ENCODE results near the gene SPATA4.
A peak's percentile ranks its signal among the peaks of the same experiment; 100 is the strongest.

The SPATA4 gene

GRCh38 chr4:176193126-176193525 lies 2.3 kb downstream of the SPATA4 start:
- in situ Hi-C loops (cut with MboI; ENCODE audit: low pct_unique_long_range_greater_than_20kb, low sequenced_read_pairs): no loop called here

GRCh38 chr4:176191974-176192373 lies 3.4 kb downstream of the SPATA4 start:
- no peak for DNase-seq
- in situ Hi-C loops (cut with MboI; ENCODE audit: low pct_unique_long_range_greater_than_20kb, low sequenced_read_pairs): no loop called here

More at GRCh38 chr4:176193126-176193525, 2.3 kb downstream of the SPATA4 start:
- no peak for DNase-seq

- DNase-seq: no peak
- in situ Hi-C loops (cut with MboI; ENCODE audit: low pct_unique_long_range_greater_than_20kb, low sequenced_read_pairs): no loop called here
Measured at GRCh38 chr4:176189891-176190795, 5.2 kb downstream of the SPATA4 start.

- in situ Hi-C loops (cut with MboI; ENCODE audit: low pct_unique_long_range_greater_than_20kb, low sequenced_read_pairs): no loop called here
- DNase-seq: no peak
Measured at GRCh38 chr4:176188654-176189053, 6.7 kb downstream of the SPATA4 start.

GRCh38 chr4:176187624-176188023 lies 7.8 kb downstream of the SPATA4 start:
- in situ Hi-C loops (cut with MboI; ENCODE audit: low pct_unique_long_range_greater_than_20kb, low sequenced_read_pairs): no loop called here
- DNase-seq: no peak

- no peak for DNase-seq
- in situ Hi-C loops (cut with MboI; ENCODE audit: low pct_unique_long_range_greater_than_20kb, low sequenced_read_pairs): no loop called here
Measured at GRCh38 chr4:176186671-176187395, 8.6 kb downstream of the SPATA4 start.

GRCh38 chr4:176186067-176186466 lies 9.3 kb downstream of the SPATA4 start:
- DNase-seq: no peak
- in situ Hi-C loops (cut with MboI; ENCODE audit: low pct_unique_long_range_greater_than_20kb, low sequenced_read_pairs): no loop called here

- in situ Hi-C loops (cut with MboI; ENCODE audit: low pct_unique_long_range_greater_than_20kb, low sequenced_read_pairs): no loop called here
- no peak for DNase-seq
Measured at GRCh38 chr4:176185051-176185450, 10.3 kb downstream of the SPATA4 start.

GRCh38 chr4:176163041-176163440 lies 32.3 kb downstream of the SPATA4 start:
- DNase-seq: no peak
- in situ Hi-C loops (cut with MboI; ENCODE audit: low pct_unique_long_range_greater_than_20kb, low sequenced_read_pairs): no loop called here

GRCh38 chr4:176156656-176157055 lies 38.7 kb downstream of the SPATA4 start:
- no peak for DNase-seq
- in situ Hi-C loops (cut with MboI; ENCODE audit: low pct_unique_long_range_greater_than_20kb, low sequenced_read_pairs): no loop called here

GRCh38 chr4:176153124-176153523 lies 42.3 kb downstream of the SPATA4 start:
- in situ Hi-C loops (cut with MboI; ENCODE audit: low pct_unique_long_range_greater_than_20kb, low sequenced_read_pairs): no loop called here

GRCh38 chr4:176150704-176151103 lies 44.7 kb downstream of the SPATA4 start:
- in situ Hi-C loops (cut with MboI; ENCODE audit: low pct_unique_long_range_greater_than_20kb, low sequenced_read_pairs): no loop called here

More at GRCh38 chr4:176153124-176153523, 42.3 kb downstream of the SPATA4 start:
- no peak for DNase-seq

GRCh38 chr4:176150356-176150682 lies 45.1 kb downstream of the SPATA4 start:
- in situ Hi-C loops (cut with MboI; ENCODE audit: low pct_unique_long_range_greater_than_20kb, low sequenced_read_pairs): no loop called here
- peak; percentile 48 for DNase-seq

More at GRCh38 chr4:176150704-176151103, 44.7 kb downstream of the SPATA4 start:
- DNase-seq: no peak

GRCh38 chr4:176149680-176150355 lies 45.6 kb downstream of the SPATA4 start:
- no peak for DNase-seq

GRCh38 chr4:176142253-176142652 lies 53.1 kb downstream of the SPATA4 start:
- in situ Hi-C loops (cut with MboI; ENCODE audit: low pct_unique_long_range_greater_than_20kb, low sequenced_read_pairs): no loop called here

More at GRCh38 chr4:176149680-176150355, 45.6 kb downstream of the SPATA4 start:
- in situ Hi-C loops (cut with MboI; ENCODE audit: low pct_unique_long_range_greater_than_20kb, low sequenced_read_pairs): no loop called here

GRCh38 chr4:176139518-176139917 lies 55.9 kb downstream of the SPATA4 start:
- no peak for DNase-seq
- in situ Hi-C loops (cut with MboI; ENCODE audit: low pct_unique_long_range_greater_than_20kb, low sequenced_read_pairs): no loop called here

More at GRCh38 chr4:176142253-176142652, 53.1 kb downstream of the SPATA4 start:
- DNase-seq: no peak

- in situ Hi-C loops (cut with MboI; ENCODE audit: low pct_unique_long_range_greater_than_20kb, low sequenced_read_pairs): no loop called here
- DNase-seq: no peak
Measured at GRCh38 chr4:176137631-176138030, 57.8 kb downstream of the SPATA4 start.

- DNase-seq: no peak
- in situ Hi-C loops (cut with MboI; ENCODE audit: low pct_unique_long_range_greater_than_20kb, low sequenced_read_pairs): no loop called here
Measured at GRCh38 chr4:176134670-176135069, 60.7 kb downstream of the SPATA4 start.

Data from KBM-7 (cell line).